ENCODE data around the gene GCNA. TPM values are rescaled to one million over a fixed set of nuclear protein-coding genes. Genes with fewer than 3 reads are reported as not detected.
A peak's percentile ranks its signal among the peaks of the same experiment; 100 is the strongest.
"Not testable (repeated sequence)": the region's sequence is repeated elsewhere in the genome, so short reads cannot be mapped to it uniquely, and the experiment has no call there.

The GCNA gene
- total RNA-seq, 2 donors from 2014 or later, result 2.1 to 2.3 TPM

- no peak overlapping the region for H3K4me3 Mint-ChIP-seq
- no peaks in the 10 kb centered on the region for H3K27me3 Mint-ChIP-seq (ENCODE audit: insufficient read depth)
- peaks cover 33% of the 10 kb centered on the region for H3K36me3 Mint-ChIP-seq (ENCODE audit: low read depth)
- H3K9me3 Mint-ChIP-seq, result peaks cover 44% of the 10 kb centered on the region
- H3K9me3 ChIP-seq (ENCODE audit: control insufficient read depth, low read length), result no peaks in the 10 kb centered on the region
- no peak for DNase-seq
- no peaks in the 10 kb centered on the region for H3K27me3 ChIP-seq (ENCODE audit: control insufficient read depth, insufficient read depth, low read length, poor library complexity, severe bottlenecking)
- H3K27ac ChIP-seq (ENCODE audit: low read depth, low read length), result no peak overlapping the region
- peaks cover 6% of the 10 kb centered on the region for H3K36me3 ChIP-seq (ENCODE audit: control insufficient read depth, insufficient read depth, low read length)
- H3K4me1 ChIP-seq (ENCODE audit: control insufficient read depth, insufficient read depth, low read length), result no peaks in the 10 kb centered on the region
- H3K4me1 Mint-ChIP-seq, result no peaks in the 10 kb centered on the region
- TF ChIP-seq, protein P1, sequence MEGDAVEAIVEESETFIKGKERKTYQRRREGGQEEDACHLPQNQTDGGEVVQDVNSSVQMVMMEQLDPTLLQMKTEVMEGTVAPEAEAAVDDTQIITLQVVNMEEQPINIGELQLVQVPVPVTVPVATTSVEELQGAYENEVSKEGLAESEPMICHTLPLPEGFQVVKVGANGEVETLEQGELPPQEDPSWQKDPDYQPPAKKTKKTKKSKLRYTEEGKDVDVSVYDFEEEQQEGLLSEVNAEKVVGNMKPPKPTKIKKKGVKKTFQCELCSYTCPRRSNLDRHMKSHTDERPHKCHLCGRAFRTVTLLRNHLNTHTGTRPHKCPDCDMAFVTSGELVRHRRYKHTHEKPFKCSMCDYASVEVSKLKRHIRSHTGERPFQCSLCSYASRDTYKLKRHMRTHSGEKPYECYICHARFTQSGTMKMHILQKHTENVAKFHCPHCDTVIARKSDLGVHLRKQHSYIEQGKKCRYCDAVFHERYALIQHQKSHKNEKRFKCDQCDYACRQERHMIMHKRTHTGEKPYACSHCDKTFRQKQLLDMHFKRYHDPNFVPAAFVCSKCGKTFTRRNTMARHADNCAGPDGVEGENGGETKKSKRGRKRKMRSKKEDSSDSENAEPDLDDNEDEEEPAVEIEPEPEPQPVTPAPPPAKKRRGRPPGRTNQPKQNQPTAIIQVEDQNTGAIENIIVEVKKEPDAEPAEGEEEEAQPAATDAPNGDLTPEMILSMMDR (conservative IDR thresholded peaks at IDR 0.05), result no peak
- H3K4me3 ChIP-seq (ENCODE audit: low read length), result no peak overlapping the region
- no peak overlapping the region for H3K9ac ChIP-seq (ENCODE audit: extremely low read depth, low read length, poor library complexity, severe bottlenecking)
- no peak overlapping the region for H3K27ac Mint-ChIP-seq
- WGBS, 2 experiments (ENCODE audit: insufficient coverage in 1 of 2, insufficient read length in 1 of 2), result 95% methylated on average over 3 of the region's 5 CpGs; no CpG with 5 or more reads in 1 of the 2 experiments
Observed at GRCh38 chrX:71581210-71581609, 3.0 kb downstream of the GCNA start.

GRCh38 chrX:71586929-71587328 is 8.7 kb downstream of the GCNA start:
- no peaks in the 10 kb centered on the region for H3K4me1 ChIP-seq (ENCODE audit: control insufficient read depth, insufficient read depth, low read length)
- no peak overlapping the region for H3K27ac ChIP-seq (ENCODE audit: low read depth, low read length)
- no peak for DNase-seq
- H3K9me3 Mint-ChIP-seq, result peaks cover 33% of the 10 kb centered on the region
- H3K9ac ChIP-seq (ENCODE audit: extremely low read depth, low read length, poor library complexity, severe bottlenecking), result no peak overlapping the region
- peaks cover 6% of the 10 kb centered on the region for H3K36me3 Mint-ChIP-seq (ENCODE audit: low read depth)
- no peak overlapping the region for H3K4me3 ChIP-seq (ENCODE audit: low read length)
- TF ChIP-seq, protein P1 (conservative IDR thresholded peaks at IDR 0.05), result no peak
- 78 to 89% methylated on average over 1 to 2 of the region's 2 CpGs for WGBS, 2 experiments (ENCODE audit: insufficient coverage in 1 of 2, insufficient read length in 1 of 2)
- H3K27me3 ChIP-seq (ENCODE audit: control insufficient read depth, insufficient read depth, low read length, poor library complexity, severe bottlenecking), result no peaks in the 10 kb centered on the region
- no peak overlapping the region for H3K4me3 Mint-ChIP-seq
- peaks cover 6% of the 10 kb centered on the region for H3K36me3 ChIP-seq (ENCODE audit: control insufficient read depth, insufficient read depth, low read length)
- H3K4me1 Mint-ChIP-seq, result no peaks in the 10 kb centered on the region
- no peak overlapping the region for H3K27ac Mint-ChIP-seq
- H3K27me3 Mint-ChIP-seq (ENCODE audit: insufficient read depth), result no peaks in the 10 kb centered on the region
- H3K9me3 ChIP-seq (ENCODE audit: control insufficient read depth, low read length), result no peaks in the 10 kb centered on the region

- not testable (repeated sequence) for H3K4me1 Mint-ChIP-seq; H3K9ac ChIP-seq (ENCODE audit: extremely low read depth, low read length, poor library complexity, severe bottlenecking); H3K4me3 ChIP-seq (ENCODE audit: low read length); H3K27ac Mint-ChIP-seq; H3K27me3 ChIP-seq (ENCODE audit: control insufficient read depth, insufficient read depth, low read length, poor library complexity, severe bottlenecking); H3K4me1 ChIP-seq (ENCODE audit: control insufficient read depth, insufficient read depth, low read length); H3K9me3 ChIP-seq (ENCODE audit: control insufficient read depth, low read length); H3K36me3 ChIP-seq (ENCODE audit: control insufficient read depth, insufficient read depth, low read length); H3K27ac ChIP-seq (ENCODE audit: low read depth, low read length); H3K27me3 Mint-ChIP-seq (ENCODE audit: insufficient read depth); H3K4me3 Mint-ChIP-seq; H3K36me3 Mint-ChIP-seq (ENCODE audit: low read depth)
- DNase-seq, result peak; percentile 54
- H3K9me3 Mint-ChIP-seq, result peaks cover 17% of the 10 kb centered on the region
- WGBS, 2 experiments (ENCODE audit: insufficient coverage in 1 of 2, insufficient read length in 1 of 2), result 80% methylated on average over 1 of the region's 8 CpGs; no CpG with 5 or more reads in 1 of the 2 experiments
Observed at GRCh38 chrX:71593210-71593609, 15.0 kb downstream of the GCNA start.

DNA sequence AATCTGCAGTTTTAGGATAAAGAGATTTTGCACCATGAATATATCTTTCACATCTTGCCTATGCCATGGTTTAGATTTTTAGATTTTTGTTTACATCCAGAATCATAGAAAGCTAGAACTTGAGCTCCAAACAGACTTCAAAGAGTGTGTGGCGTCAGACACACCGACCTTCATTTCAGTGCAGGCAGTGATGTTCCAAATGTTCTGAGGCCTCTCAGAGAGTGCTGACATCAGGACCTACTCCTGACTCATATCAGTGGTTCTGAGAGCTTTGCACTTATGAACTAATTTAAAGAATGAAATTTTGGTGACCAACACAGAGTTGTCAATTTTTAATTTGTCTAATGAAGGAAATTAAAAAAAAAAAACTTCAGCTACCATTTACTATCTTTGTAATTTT is 21.7 kb downstream of the GCNA start:
- no peak overlapping the region for H3K4me3 Mint-ChIP-seq
- no peak overlapping the region for H3K27ac ChIP-seq (ENCODE audit: low read depth, low read length)
- H3K9ac ChIP-seq (ENCODE audit: extremely low read depth, low read length, poor library complexity, severe bottlenecking), result no peak overlapping the region
- no peaks in the 10 kb centered on the region for H3K9me3 ChIP-seq (ENCODE audit: control insufficient read depth, low read length)
- H3K4me1 ChIP-seq (ENCODE audit: control insufficient read depth, insufficient read depth, low read length), result no peaks in the 10 kb centered on the region
- H3K9me3 Mint-ChIP-seq, result peaks cover 51% of the 10 kb centered on the region
- DNase-seq, result no peak
- peaks cover 9% of the 10 kb centered on the region for H3K36me3 ChIP-seq (ENCODE audit: control insufficient read depth, insufficient read depth, low read length)
- peaks cover 51% of the 10 kb centered on the region for H3K36me3 Mint-ChIP-seq (ENCODE audit: low read depth)
- TF ChIP-seq, protein P1 (conservative IDR thresholded peaks at IDR 0.05), result no peak
- WGBS, 2 experiments (ENCODE audit: insufficient coverage in 1 of 2, insufficient read length in 1 of 2), result 96 to 100% methylated on average over 2 of the region's 2 CpGs
- H3K27me3 Mint-ChIP-seq (ENCODE audit: insufficient read depth), result no peaks in the 10 kb centered on the region
- no peak overlapping the region for H3K27ac Mint-ChIP-seq
- H3K27me3 ChIP-seq (ENCODE audit: control insufficient read depth, insufficient read depth, low read length, poor library complexity, severe bottlenecking), result no peaks in the 10 kb centered on the region
- H3K4me3 ChIP-seq (ENCODE audit: low read length), result no peak overlapping the region
- no peaks in the 10 kb centered on the region for H3K4me1 Mint-ChIP-seq

Measured in endodermal cell (in vitro differentiated cells).